C4-2B (cell line): ENCODE data around the gene FGF19.

Source experiments
- H3K27ac ChIP-seq: fragments of 450-650 bp; 2 replicates; pipeline ENCODE4 v1.5.1; 2017
- ZFX ChIP-seq: fragments of 450-650 bp; IDR thresholded peaks from 2 replicates; pipeline ENCODE4 v1.6.1; 2017
- TF ChIP-seq, protein P1 (sequence below): fragments of 450-650 bp; conservative IDR thresholded peaks from 2 replicates; pipeline ENCODE4 v1.5.1; 2017; ENCODE audit warnings: mild to moderate bottlenecking

FGF19 gene, protein sequence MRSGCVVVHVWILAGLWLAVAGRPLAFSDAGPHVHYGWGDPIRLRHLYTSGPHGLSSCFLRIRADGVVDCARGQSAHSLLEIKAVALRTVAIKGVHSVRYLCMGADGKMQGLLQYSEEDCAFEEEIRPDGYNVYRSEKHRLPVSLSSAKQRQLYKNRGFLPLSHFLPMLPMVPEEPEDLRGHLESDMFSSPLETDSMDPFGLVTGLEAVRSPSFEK

DNA sequence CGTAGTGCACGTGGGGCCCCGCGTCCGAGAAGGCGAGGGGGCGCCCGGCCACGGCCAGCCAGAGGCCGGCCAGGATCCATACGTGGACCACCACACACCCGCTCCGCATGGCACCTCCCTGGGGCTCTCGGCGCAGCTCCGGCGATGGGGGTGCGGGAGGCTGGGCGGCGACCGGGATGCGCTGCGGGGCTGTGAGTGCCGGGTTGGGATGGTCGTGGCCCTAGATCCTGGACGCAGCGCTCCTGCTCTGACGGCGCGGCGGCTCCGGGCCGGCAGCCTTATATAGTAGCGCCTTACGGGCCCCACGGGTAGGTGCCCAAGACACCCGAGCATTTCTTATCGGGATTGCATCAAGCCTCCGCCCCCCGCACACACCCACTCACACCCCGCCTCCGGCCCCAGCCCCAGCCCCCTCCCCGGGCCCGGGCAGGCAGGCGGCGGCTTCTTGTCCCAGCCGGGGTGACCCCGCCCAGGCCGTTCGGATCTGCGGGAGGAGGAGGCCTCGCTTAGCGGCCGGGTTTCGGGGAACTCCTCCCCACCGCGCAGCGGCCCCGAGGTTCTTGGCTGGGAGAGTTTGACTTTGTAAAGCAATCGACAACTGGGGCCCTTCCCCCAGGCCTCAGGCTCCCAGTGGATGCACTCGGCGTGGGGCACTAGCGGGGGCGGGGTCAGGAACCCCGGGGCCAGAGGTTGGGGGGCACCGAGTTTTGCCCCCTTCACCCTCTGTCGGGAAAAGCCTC, at the start of gene FGF19:
FGF19 (minus strand) TSS at position 255 of the 740 bp plus-strand sequence; CDS start at position 109, 146 bp downstream.
- H3K27ac ChIP-seq, result no peak within 1 kb of the TSS

DNA sequence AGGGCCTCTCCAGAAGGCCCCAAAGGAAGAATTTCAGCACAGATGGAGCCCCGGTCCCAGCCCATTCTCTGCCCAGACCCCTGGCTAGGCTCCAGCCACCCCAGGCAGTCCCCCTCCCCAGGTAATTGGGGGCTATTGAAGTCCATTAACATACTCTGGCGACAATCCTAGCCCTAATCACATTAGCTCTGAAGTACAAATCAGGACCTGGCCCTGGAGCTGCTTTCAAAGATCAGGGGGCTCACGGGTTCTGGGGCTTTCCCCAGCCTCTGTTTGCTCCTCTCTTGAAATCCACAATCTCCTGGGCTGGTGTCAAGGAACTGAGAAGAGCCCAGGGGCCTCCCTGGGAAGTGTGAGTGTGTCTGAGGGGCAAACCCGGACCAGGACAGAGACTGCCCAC, 49.1 kb upstream of the FGF19 start:
- no peak overlapping the region for H3K27ac ChIP-seq
- TF ChIP-seq ZFX, result no peak
- TF ChIP-seq, protein P1, sequence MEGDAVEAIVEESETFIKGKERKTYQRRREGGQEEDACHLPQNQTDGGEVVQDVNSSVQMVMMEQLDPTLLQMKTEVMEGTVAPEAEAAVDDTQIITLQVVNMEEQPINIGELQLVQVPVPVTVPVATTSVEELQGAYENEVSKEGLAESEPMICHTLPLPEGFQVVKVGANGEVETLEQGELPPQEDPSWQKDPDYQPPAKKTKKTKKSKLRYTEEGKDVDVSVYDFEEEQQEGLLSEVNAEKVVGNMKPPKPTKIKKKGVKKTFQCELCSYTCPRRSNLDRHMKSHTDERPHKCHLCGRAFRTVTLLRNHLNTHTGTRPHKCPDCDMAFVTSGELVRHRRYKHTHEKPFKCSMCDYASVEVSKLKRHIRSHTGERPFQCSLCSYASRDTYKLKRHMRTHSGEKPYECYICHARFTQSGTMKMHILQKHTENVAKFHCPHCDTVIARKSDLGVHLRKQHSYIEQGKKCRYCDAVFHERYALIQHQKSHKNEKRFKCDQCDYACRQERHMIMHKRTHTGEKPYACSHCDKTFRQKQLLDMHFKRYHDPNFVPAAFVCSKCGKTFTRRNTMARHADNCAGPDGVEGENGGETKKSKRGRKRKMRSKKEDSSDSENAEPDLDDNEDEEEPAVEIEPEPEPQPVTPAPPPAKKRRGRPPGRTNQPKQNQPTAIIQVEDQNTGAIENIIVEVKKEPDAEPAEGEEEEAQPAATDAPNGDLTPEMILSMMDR, result no peak

More for the DNA sequence above, at the start of gene FGF19:
- TF ChIP-seq ZFX, result no peak
- TF ChIP-seq, protein P1, result no peak

DNA sequence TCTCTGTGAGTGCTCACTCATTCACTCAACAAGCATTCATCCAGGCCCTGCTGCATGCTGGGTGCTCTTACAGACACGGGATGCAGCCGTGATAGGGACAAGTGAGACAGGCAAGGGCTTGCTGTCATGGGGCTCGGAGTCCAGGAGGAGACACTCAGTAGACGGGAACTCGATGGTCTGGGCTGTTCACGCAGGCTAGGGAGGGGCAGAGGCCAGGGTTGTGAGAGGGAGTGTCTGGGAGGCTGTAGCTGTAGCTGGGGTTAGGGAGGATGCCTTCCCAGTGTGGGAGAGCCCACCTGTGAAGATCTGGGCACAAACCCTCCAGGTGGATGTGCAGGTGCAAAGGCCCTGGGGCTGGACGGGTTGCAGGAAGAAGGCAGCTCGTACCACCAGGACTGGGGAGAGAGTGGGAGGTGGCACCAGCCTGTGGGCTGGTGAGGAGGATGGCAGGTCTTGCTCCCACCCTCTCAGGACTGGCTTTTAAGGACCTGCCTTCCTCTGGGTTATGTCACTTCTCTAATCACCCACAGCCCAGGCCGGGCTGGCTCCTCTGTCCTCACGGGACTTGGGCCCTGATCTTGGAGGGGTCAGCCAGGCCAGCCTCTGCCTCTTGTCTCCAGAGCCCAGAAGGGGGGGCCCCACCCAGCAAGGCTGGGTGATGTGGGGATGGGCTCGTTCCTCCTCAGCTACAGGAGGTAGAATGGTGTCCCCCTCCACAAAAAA, 47.2 kb upstream of the FGF19 start:
- TF ChIP-seq, protein P1, result no peak
- TF ChIP-seq ZFX, result no peak
- H3K27ac ChIP-seq, result no peak overlapping the region

DNA sequence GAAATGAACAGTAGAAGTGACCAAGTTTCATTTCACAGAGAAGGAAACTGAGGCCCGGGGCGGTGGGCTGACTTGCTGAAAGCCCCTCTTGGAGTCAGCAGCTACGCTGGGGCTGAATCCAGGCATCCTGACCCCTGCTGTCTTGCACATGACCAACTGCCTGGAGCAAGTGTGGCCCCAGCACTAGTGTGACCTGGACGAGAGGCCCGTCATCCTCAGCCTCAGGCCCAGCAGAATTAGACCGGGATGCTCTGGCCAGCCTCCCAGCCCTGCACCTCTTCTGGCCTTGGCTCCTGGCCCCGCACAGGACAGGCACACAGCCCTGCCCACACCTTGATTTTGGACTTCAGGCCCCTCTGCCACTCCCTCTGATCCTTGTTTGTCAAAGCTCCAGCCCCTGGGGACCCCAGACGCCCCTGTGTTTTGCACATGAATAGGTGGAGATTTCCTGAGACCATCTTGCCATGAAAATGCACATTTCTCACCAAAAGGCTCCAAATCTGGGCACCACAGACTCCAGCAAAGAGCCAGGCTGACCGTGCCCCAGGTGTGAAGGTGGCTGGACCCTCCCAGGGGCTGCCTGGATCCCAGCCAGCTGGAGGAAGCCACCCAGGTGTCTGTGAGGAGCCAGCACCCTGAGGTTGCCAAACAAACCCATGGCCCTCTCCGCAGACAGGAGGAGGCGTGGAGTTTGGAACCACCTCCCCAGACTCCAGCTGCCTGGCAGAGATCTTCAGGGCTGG, 46.5 kb upstream of the FGF19 start:
- TF ChIP-seq, protein P1, result no peak
- TF ChIP-seq ZFX, result no peak
- H3K27ac ChIP-seq, result no peak overlapping the region

DNA sequence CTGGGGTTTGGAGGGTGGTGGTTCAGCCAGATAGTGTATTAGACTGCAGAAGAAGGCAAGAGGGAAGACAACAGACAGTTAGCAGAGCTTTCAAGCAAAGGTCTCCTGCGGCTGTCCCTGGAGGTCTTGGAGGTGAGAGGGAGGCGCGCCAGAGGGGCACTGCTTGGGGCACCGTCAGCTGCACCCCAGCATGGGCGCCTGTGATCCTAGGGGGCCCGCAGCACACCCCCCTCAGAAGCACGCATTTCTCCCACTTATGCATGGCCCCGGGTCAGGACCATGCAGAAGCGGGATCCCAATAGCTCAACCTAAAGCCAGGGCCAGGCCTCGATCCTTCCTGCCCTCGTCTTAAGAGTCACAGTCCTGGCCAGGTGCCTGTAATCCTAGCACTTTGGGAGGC, 44.8 kb upstream of the FGF19 start:
- H3K27ac ChIP-seq, result no peak overlapping the region
- TF ChIP-seq ZFX, result no peak
- TF ChIP-seq, protein P1, result no peak

DNA sequence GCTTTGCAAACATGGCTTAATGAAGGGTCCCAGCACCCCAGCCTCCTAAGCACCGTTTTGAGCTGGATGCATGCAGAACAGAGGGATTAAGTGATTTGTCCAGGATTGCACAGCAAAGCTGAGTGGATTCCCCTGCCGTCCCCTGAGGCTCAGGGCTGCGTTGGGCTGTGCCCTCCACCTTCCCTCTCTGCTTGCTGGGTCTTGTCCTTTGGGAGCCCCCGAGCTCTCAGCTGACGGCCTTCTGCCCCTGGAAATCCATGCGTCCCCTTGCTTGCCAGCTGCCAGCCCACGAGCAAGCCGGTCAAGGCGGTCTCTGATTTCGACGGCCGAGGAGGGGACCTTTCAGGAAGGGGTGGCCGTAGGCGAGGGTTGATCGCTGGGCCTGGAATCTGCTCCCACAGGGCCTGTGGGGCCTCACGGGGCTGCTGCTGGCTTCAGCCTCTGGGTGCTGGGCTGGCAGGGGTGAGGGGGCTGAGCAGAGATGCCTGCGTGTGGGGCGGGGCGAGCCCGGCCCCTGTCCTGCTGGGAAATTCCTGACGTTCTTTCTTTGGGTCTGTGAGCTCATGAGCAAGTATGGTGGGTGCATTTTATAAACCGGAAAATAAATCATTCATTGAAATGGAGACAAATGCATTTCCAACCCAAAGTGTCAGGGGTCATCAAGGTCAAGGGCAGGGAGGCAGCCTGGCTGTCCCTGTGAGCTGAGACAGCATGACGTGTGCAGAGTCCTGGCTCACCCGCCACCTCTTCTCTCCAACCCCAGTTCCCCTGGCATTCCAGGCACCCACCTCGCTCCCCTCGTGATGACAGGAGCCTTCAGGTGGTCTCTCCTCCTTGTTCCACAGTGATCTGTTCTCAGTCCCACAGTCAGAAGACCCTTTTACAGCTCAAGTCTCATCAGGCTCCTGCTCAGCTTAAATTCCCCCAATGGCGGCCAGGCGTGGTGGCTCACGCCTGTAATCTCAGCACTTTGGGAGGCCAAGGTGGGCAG, 43.2 kb upstream of the FGF19 start:
- TF ChIP-seq ZFX, result no peak
- TF ChIP-seq, protein P1, result no peak
- H3K27ac ChIP-seq, result no peak overlapping the region
